Gastroesophageal sphincter (tissue), 4 donors: ENCODE results near the gene PLA2G5. TPM values are rescaled to one million over a fixed set of nuclear protein-coding genes. Genes with fewer than 3 reads are reported as not detected.

Source experiments
- ATAC-seq: fragments of 150-250 bp; one replicate; pipeline ENCODE4 v1.9.1; 2016; ENCODE audit warnings: mild to moderate bottlenecking, moderate library complexity
- H3K27ac ChIP-seq, 4 donors: fragments of 200-600 bp; sonication (generic) in 3 of 4; 1 replicate in 3 of 4; 2 replicates in 1 of 4; pipeline ENCODE4 v1.5.1; 2016 to 2019
- H3K27me3 ChIP-seq: fragments of 200-600 bp; sonication (generic); one replicate; pipeline ENCODE4 v1.5.1; 2019
- H3K36me3 ChIP-seq, 2 donors: fragments of 200-600 bp; sonication (generic); one replicate each; pipeline ENCODE4 v1.5.1; 2019; ENCODE audit warnings: control low read depth in 1 of 2
- H3K4me1 ChIP-seq, 3 donors: fragments of 200-600 bp; sonication (generic); 1 replicate in 2 of 3; 2 replicates in 1 of 3; pipeline ENCODE4 v1.5.1; 2016 to 2019; ENCODE audit warnings: control low read depth in 2 of 3
- H3K4me3 ChIP-seq, 2 donors: fragments of 200-600 bp; sonication (generic); one replicate each; pipeline ENCODE4 v1.5.1; 2019; ENCODE audit warnings: mild to moderate bottlenecking in 1 of 2, moderate library complexity in 1 of 2
- H3K9me3 ChIP-seq, 3 donors: fragments of 200-600 bp; sonication (generic); one replicate each; pipeline ENCODE4 v1.5.1; 2017 to 2019; ENCODE audit warnings: control low read depth in 2 of 3
- CTCF ChIP-seq, 4 experiments: fragments of 200-600 bp in 2 of 4; fragments of 450-650 bp in 2 of 4; sonication (generic) in 1 of 4; IDR thresholded peaks; one replicate each; pipeline ENCODE4 v1.5.1; 2017 to 2019; ENCODE audit warnings: antibody characterized with exemption in 4 of 4, mild to moderate bottlenecking in 2 of 4, moderate library complexity in 2 of 4
- EP300 ChIP-seq: sonication (generic); formaldehyde crosslinking; IDR thresholded peaks from one replicate; pipeline ENCODE4 v1.6.1; 2017; ENCODE audit warnings: antibody characterized with exemption, mild to moderate bottlenecking
- POLR2A ChIP-seq, 2 donors: fragments of 450-650 bp; IDR thresholded peaks; one replicate each; pipeline ENCODE4 v1.6.1; 2017; ENCODE audit warnings: antibody characterized with exemption in 2 of 2, mild to moderate bottlenecking in 2 of 2, moderate library complexity in 1 of 2
- POLR2AphosphoS5 ChIP-seq: sonication (generic); formaldehyde crosslinking; IDR thresholded peaks from one replicate; pipeline ENCODE4 v1.6.1; 2017; ENCODE audit warnings: antibody characterized with exemption
- WGBS, 2 donors: methylation state at CpG; one replicate each; pipeline ENCODE4 v1.1.5; 2018; ENCODE audit warnings: low coverage in 1 of 2; 5-methylcytosine and 5-hydroxymethylcytosine counted together
- total RNA-seq, 4 donors: library from RNA; depleted of rRNA; stranded (reverse); fragments of >200 nt; gene quantifications; one replicate each; pipeline ENCODE4 v1.1.0, GENCODE V29; 2016

PLA2G5 gene
- total RNA-seq, 4 donors from 2014 or later: 8.8 to 47.1 (median 23.4) TPM

GRCh38 chr1:20079661-20080305, 9.8 kb downstream of the PLA2G5 start:
- H3K9me3 ChIP-seq: no peaks in the 10 kb centered on the region
- 37 to 56% methylated on average over 4 of the region's 8 CpGs for WGBS, 2 donors
- H3K27ac ChIP-seq: no peak overlapping the region
- no peaks in the 10 kb centered on the region for H3K27me3 ChIP-seq
- peaks cover 0 to 57% (median 0%) of the 10 kb centered on the region in 3 donors for H3K4me1 ChIP-seq
- ATAC-seq: no peak
- no peak for TF ChIP-seq CTCF (IDR thresholded peaks at IDR 0.05)
- no peaks in the 10 kb centered on the region for H3K36me3 ChIP-seq
- no peak overlapping the region for H3K4me3 ChIP-seq

- Histone ChIP-seq H3K27ac (no peak overlapping the region), H3K4me1 (peaks cover 0 to 51% (median 0%) of the 10 kb centered on the region in 3 donors), H3K9me3 (no peaks in the 10 kb centered on the region), H3K27me3 (no peaks in the 10 kb centered on the region), H3K36me3 (peaks cover 0 to 2% of the 10 kb centered on the region in 2 donors), H3K4me3 (no peak overlapping the region)
- ATAC-seq: no peak
- TF ChIP-seq EP300 (no peak), CTCF (IDR thresholded peaks at IDR 0.05) (no peak), POLR2A (IDR thresholded peaks at IDR 0.05) (no peak), POLR2AphosphoS5 (no peak)
- WGBS, 2 donors: 57 to 61% methylated on average over 1 to 13 of the region's 20 CpGs
Measured at GRCh38 chr1:20080441-20081352, 10.7 kb downstream of the PLA2G5 start.

- no peak for ATAC-seq
- Histone ChIP-seq H3K36me3 (peaks cover 0 to 9% of the 10 kb centered on the region in 2 donors), H3K4me3 (no peak overlapping the region), H3K27ac (no peak overlapping the region), H3K9me3 (no peaks in the 10 kb centered on the region), H3K27me3 (no peaks in the 10 kb centered on the region), H3K4me1 (peaks cover 0 to 47% (median 0%) of the 10 kb centered on the region in 3 donors)
- TF ChIP-seq EP300 (no peak), POLR2A (IDR thresholded peaks at IDR 0.05) (no peak), CTCF (IDR thresholded peaks at IDR 0.05) (no peak), POLR2AphosphoS5 (no peak)
- no CpG with 5 or more reads among the region's 8 CpGs for whole genome bisulfite sequencing, 2 donors
Measured at GRCh38 chr1:20081353-20081810, 11.4 kb downstream of the PLA2G5 start.

GRCh38 chr1:20082772-20083171, 12.8 kb downstream of the PLA2G5 start:
- H3K27ac ChIP-seq: peak overlapping the region in 3 of 4 donors; percentile 18 to 37 (median 27)
- no peak for ATAC-seq
- no peaks in the 10 kb centered on the region for H3K27me3 ChIP-seq
- H3K36me3 ChIP-seq: peaks cover 0 to 21% of the 10 kb centered on the region in 2 donors
- peaks cover 0 to 47% (median 0%) of the 10 kb centered on the region in 3 donors for H3K4me1 ChIP-seq
- 86 to 92% methylated on average over 1 to 2 of the region's 2 CpGs for WGBS, 2 donors
- no peak overlapping the region for H3K4me3 ChIP-seq
- TF ChIP-seq POLR2A (IDR thresholded peaks at IDR 0.05) (no peak), CTCF (IDR thresholded peaks at IDR 0.05) (no peak), EP300 (no peak), POLR2AphosphoS5 (no peak)
- no peaks in the 10 kb centered on the region for H3K9me3 ChIP-seq
